Pericardium fibroblast (primary cell): ENCODE measurements around the gene LBH. TPM values are rescaled to one million over a fixed set of nuclear protein-coding genes. Genes with fewer than 3 reads are reported as not detected.

Source experiments
- total RNA-seq: library from RNA; depleted of rRNA; stranded (reverse); fragments of >200 nt; gene quantifications from 2 replicates; pipeline ENCODE4 v1.2.3, GENCODE V29; 2015

LBH gene
- 38.1 and 155 TPM in 2 replicates for total RNA-seq

DNA sequence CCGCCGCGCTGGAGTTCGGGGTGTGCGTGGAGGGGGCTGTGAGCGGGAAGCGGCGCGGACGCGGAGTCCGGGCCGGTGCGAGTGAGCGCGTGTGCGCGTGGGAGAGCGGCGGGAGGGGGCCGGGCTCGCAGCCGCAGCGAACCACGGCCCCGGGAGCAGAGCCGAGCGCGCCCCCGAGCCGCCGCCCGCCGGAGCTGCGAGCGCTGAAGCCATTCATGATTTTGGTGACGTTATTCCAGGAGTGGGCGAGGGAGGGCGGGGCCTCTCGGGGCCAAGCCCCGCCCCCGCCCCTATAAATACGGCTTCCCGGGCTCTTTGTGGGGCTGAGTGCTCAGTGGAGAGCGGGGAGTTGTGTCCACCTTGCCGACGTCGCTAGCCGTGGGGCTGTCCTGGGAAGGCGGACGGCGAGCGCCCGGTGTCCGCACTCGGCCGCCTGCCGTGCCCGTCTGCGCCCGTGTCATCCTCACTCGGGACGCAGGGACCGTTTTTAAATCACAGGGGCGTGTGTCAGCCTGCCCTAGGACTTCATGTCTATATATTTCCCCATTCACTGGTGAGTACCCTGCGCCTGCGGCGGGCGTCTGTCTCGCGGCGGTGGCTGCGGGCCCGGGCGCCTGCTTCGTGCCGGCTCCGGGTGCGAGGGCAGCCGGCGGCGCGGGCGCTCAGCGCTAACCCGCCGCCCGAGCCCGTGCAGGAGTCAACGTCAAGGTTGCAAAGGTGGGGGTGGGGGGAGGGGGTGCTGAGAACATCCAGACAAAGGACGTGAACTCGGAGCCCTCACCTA is at the start of gene LBH:
Gene LBH, plus strand, starts transcription at position 323 of the 784 bp plus-strand sequence. Its CDS starts 205 bp downstream, at position 528.

Other genes with a start within 250 kb of the LBH start
- gene YPEL5, start 84.5 kb upstream of the LBH start, total RNA-seq, result 44.6 and 56.4 TPM in 2 replicates
- 10.9 and 20.1 TPM in 2 replicates for gene LCLAT1, start 215.7 kb downstream of the LBH start, total RNA-seq